ENCODE results near the gene DOCK2.

GRCh38 chr5:169917500-169917899 lies 280.4 kb downstream of the DOCK2 start:
- TF ChIP-seq CTCF (IDR thresholded peaks at IDR 0.05) (no peak), POLR2A (IDR thresholded peaks at IDR 0.05) (no peak)

All from uterus (tissue), 2 donors.